Astrocyte (in vitro differentiated cells and primary cell): ENCODE measurements around the gene EPHA7. TPM values are rescaled to one million over a fixed set of nuclear protein-coding genes. Genes with fewer than 3 reads are reported as not detected.

Source experiments
- DNase-seq: peaks from one replicate; pipeline ENCODE4 v3.0.0-alpha.2; 2010; ENCODE audit warnings: low read depth
- FAIRE-seq: peaks from 2 replicates; lab custom pipeline; 2011; peaks lifted over from hg19 to GRCh38; lab: Jason Lieb, UNC
- H2AFZ ChIP-seq: 2 replicates; pipeline ENCODE4 v1.6.0; 2012; ENCODE audit warnings: low read depth, low read length, inconsistent platforms
- H3K27ac ChIP-seq: 2 replicates; pipeline ENCODE4 v1.5.1; 2011; ENCODE audit warnings: low read depth, low read length, inconsistent platforms
- H3K27me3 ChIP-seq: 2 replicates; pipeline ENCODE4 v1.6.0; 2011; ENCODE audit warnings: low read length, inconsistent platforms; ENCODE audit not compliant: insufficient read depth
- H3K36me3 ChIP-seq: 2 replicates; pipeline ENCODE4 v1.5.1; 2011; ENCODE audit warnings: low read length, inconsistent platforms; ENCODE audit not compliant: insufficient read depth
- H3K4me1 ChIP-seq: 2 replicates; pipeline ENCODE4 v1.5.1; 2011; ENCODE audit warnings: low read length, inconsistent platforms; ENCODE audit not compliant: insufficient read depth
- H3K4me2 ChIP-seq: 2 replicates; pipeline ENCODE4 v1.6.0; 2012; ENCODE audit warnings: low read length, inconsistent platforms
- H3K4me3 ChIP-seq: 2 replicates; pipeline ENCODE4 v1.5.1; 2011; ENCODE audit warnings: low read depth, mild to moderate bottlenecking, low read length, inconsistent platforms; ENCODE audit not compliant: insufficient read depth
- H3K79me2 ChIP-seq: 2 replicates; pipeline ENCODE4 v1.6.0; 2012; ENCODE audit warnings: mild to moderate bottlenecking, low read length, inconsistent platforms; ENCODE audit not compliant: insufficient read depth
- H3K9ac ChIP-seq: 2 replicates; pipeline ENCODE4 v1.6.0; 2012; ENCODE audit warnings: mild to moderate bottlenecking, low read length, inconsistent platforms
- H3K9me3 ChIP-seq: 2 replicates; pipeline ENCODE4 v1.5.1; 2012; ENCODE audit warnings: low read depth, mild to moderate bottlenecking, low read length, inconsistent platforms; ENCODE audit not compliant: insufficient read depth
- H4K20me1 ChIP-seq: 2 replicates; pipeline ENCODE4 v1.6.0; 2012; ENCODE audit warnings: low read length, inconsistent platforms; ENCODE audit not compliant: insufficient read depth
- H3K27ac Mint-ChIP-seq: one replicate; pipeline ENCODE4 v1.8.0; 2021; ENCODE audit warnings: mild to moderate bottlenecking, mixed read lengths; ENCODE audit not compliant: unreplicated experiment
- H3K27me3 Mint-ChIP-seq: one replicate; pipeline ENCODE4 v1.8.0; 2021; ENCODE audit warnings: low read depth, mixed read lengths; ENCODE audit not compliant: unreplicated experiment
- H3K36me3 Mint-ChIP-seq: one replicate; pipeline ENCODE4 v1.8.0; 2021; ENCODE audit warnings: low read depth, mixed read lengths; ENCODE audit not compliant: unreplicated experiment
- H3K4me1 Mint-ChIP-seq: one replicate; pipeline ENCODE4 v1.8.0; 2021; ENCODE audit warnings: low read depth, mixed read lengths; ENCODE audit not compliant: unreplicated experiment
- H3K4me3 Mint-ChIP-seq: one replicate; pipeline ENCODE4 v1.8.0; 2021; ENCODE audit warnings: mild to moderate bottlenecking, moderate library complexity, mixed read lengths; ENCODE audit not compliant: unreplicated experiment
- H3K9me3 Mint-ChIP-seq: one replicate; pipeline ENCODE4 v1.8.0; 2021; ENCODE audit warnings: mild to moderate bottlenecking, mixed read lengths; ENCODE audit not compliant: unreplicated experiment
- CTCF ChIP-seq: IDR thresholded peaks from 2 replicates; pipeline ENCODE4 v1.5.1; 2011; ENCODE audit warnings: low read depth, mild to moderate bottlenecking, inconsistent platforms, low read length, moderate library complexity; ENCODE audit not compliant: insufficient read depth
- EZH2 ChIP-seq: IDR thresholded peaks from 2 replicates; pipeline ENCODE4 v1.6.1; 2012; ENCODE audit warnings: mild to moderate bottlenecking, low read length, inconsistent platforms; ENCODE audit not compliant: insufficient read depth
- total RNA-seq: library from RNA; stranded (reverse); gene quantifications from 2 replicates; pipeline ENCODE4 v1.2.1, GENCODE V29; 2021

EPHA7 gene
- total RNA-seq, 1 donor from 2014 or later, result 0.82 TPM

- DNase-seq (no peak), FAIRE-seq (no peak)
- Histone ChIP-seq H3K79me2 (no peaks in the 10 kb centered on the region), H3K4me3 (no peak overlapping the region), H3K36me3 (no peaks in the 10 kb centered on the region), H2AFZ (no peak overlapping the region), H3K9ac (no peak overlapping the region), H3K4me2 (no peak overlapping the region), H3K27ac (no peak overlapping the region), H3K4me1 (no peaks in the 10 kb centered on the region), H3K9me3 (no peaks in the 10 kb centered on the region), H4K20me1 (no peaks in the 10 kb centered on the region), H3K27me3 (no peaks in the 10 kb centered on the region)
- Mint-ChIP-seq H3K36me3 (no peaks in the 10 kb centered on the region), H3K4me1 (no peaks in the 10 kb centered on the region), H3K27me3 (no peaks in the 10 kb centered on the region), H3K27ac (no peak overlapping the region), H3K9me3 (no peaks in the 10 kb centered on the region), H3K4me3 (no peak overlapping the region)
- no peak for TF ChIP-seq EZH2
- no peak for TF ChIP-seq CTCF
These were observed 125.5 kb downstream of the EPHA7 start for GRCh38 chr6:93293872-93294271.

- no peak overlapping the region for H2AFZ ChIP-seq
- H3K79me2 ChIP-seq, result no peaks in the 10 kb centered on the region
- H3K27ac ChIP-seq, result no peak overlapping the region
- no peaks in the 10 kb centered on the region for H3K36me3 ChIP-seq
- Mint-ChIP-seq H3K27me3 (no peaks in the 10 kb centered on the region), H3K9me3 (no peaks in the 10 kb centered on the region), H3K36me3 (no peaks in the 10 kb centered on the region), H3K27ac (no peak overlapping the region), H3K4me3 (no peak overlapping the region), H3K4me1 (no peaks in the 10 kb centered on the region)
- H3K9me3 ChIP-seq, result no peaks in the 10 kb centered on the region
- H3K9ac ChIP-seq, result no peak overlapping the region
- H3K27me3 ChIP-seq, result no peaks in the 10 kb centered on the region
- no peak overlapping the region for H3K4me3 ChIP-seq
- TF ChIP-seq CTCF (no peak), EZH2 (no peak)
- H3K4me2 ChIP-seq, result no peak overlapping the region
- H4K20me1 ChIP-seq, result no peaks in the 10 kb centered on the region
- H3K4me1 ChIP-seq, result no peaks in the 10 kb centered on the region
- FAIRE-seq (no peak), DNase-seq (no peak)
These were observed 125.9 kb downstream of the EPHA7 start for GRCh38 chr6:93293460-93293859.

DNA sequence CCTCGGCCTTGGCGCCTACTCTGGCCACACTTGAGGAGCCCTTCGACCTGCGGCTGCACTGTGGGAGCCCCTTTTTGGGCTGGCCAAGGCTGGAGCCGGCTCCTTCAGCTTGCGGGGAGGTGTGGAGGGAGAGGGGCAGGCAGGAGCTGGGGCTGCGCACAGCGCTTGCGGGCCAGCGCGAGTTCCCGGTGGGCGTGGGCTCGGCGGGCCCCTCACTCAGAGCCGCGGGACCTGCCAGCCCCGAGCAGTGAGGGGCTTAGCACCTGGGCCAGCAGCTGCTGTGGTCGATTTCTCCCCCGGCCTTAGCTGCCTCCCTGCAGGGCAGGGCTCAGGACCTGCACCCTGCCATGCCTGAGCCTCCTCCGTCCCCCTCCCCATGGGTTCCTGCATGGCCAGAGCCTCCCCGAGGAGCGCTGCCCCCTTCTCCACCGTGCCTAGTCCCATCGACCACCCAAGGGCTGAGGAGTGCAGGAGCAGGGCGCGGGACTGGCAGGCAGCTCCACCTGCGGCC is 136.8 kb downstream of the EPHA7 start:
- no peaks in the 10 kb centered on the region for H3K27me3 ChIP-seq
- no peaks in the 10 kb centered on the region for H3K9me3 Mint-ChIP-seq
- DNase-seq (no peak), FAIRE-seq (no peak)
- no peak overlapping the region for H3K4me3 Mint-ChIP-seq
- no peak overlapping the region for H3K4me3 ChIP-seq
- no peaks in the 10 kb centered on the region for H3K9me3 ChIP-seq
- H3K4me1 ChIP-seq, result no peaks in the 10 kb centered on the region
- H3K27me3 Mint-ChIP-seq, result no peaks in the 10 kb centered on the region
- H3K9ac ChIP-seq, result no peak overlapping the region
- no peak overlapping the region for H3K27ac ChIP-seq
- H3K27ac Mint-ChIP-seq, result no peak overlapping the region
- no peak overlapping the region for H3K4me2 ChIP-seq
- H3K4me1 Mint-ChIP-seq, result no peaks in the 10 kb centered on the region
- no peaks in the 10 kb centered on the region for H3K79me2 ChIP-seq
- no peaks in the 10 kb centered on the region for H3K36me3 ChIP-seq
- no peaks in the 10 kb centered on the region for H3K36me3 Mint-ChIP-seq
- no peaks in the 10 kb centered on the region for H4K20me1 ChIP-seq
- TF ChIP-seq CTCF (no peak), EZH2 (no peak)
- no peak overlapping the region for H2AFZ ChIP-seq
